HFFc6 (cell line): ENCODE measurements around the gene ZBTB26. TPM values are rescaled to one million over a fixed set of nuclear protein-coding genes. Genes with fewer than 3 reads are reported as not detected.

ENCODE experiments used
- DNase-seq: peaks from one replicate; pipeline ENCODE4 v3.0.0-alpha.2; 2018
- H3K27ac Mint-ChIP-seq: 2 replicates; pipeline ENCODE4 v1.8.0; 2020; ENCODE audit warnings: mild to moderate bottlenecking, mixed read lengths
- H3K27me3 Mint-ChIP-seq: 2 replicates; pipeline ENCODE4 v1.8.0; 2021; ENCODE audit warnings: mild to moderate bottlenecking, moderate library complexity, mixed read lengths; ENCODE audit not compliant: insufficient read depth
- H3K36me3 Mint-ChIP-seq: 2 replicates; pipeline ENCODE4 v1.8.0; 2021; ENCODE audit warnings: low read depth, mixed read lengths
- H3K4me1 Mint-ChIP-seq: 2 replicates; pipeline ENCODE4 v1.8.0; 2020; ENCODE audit warnings: low read depth, mixed read lengths
- H3K4me3 Mint-ChIP-seq: 2 replicates; pipeline ENCODE4 v1.8.0; 2020; ENCODE audit warnings: mild to moderate bottlenecking, moderate library complexity, mixed read lengths
- H3K9me3 Mint-ChIP-seq: 2 replicates; pipeline ENCODE4 v1.8.0; 2020; ENCODE audit warnings: mild to moderate bottlenecking, mixed read lengths
- total RNA-seq, 6 experiments: library from RNA; stranded (reverse); fragmentation: NEBNext Ultra II Directional; extraction: Animal tissue kit (Norgen Biotek cat#: 25700); gene quantifications; 2 replicates in 1 of 6; 3 replicates in 5 of 6; pipeline ENCODE4 v1.2.3, GENCODE V29; 2021
- TF ChIP-seq, protein P1 (sequence below): fragments of 200-600 bp; sonication (generic); IDR thresholded peaks from 2 replicates; pipeline ENCODE4 v1.5.0; 2021; ENCODE audit warnings: antibody characterized with exemption, mild to moderate bottlenecking

The ZBTB26 gene
- total RNA-seq, 6 experiments from 2014 or later = 4.1 to 5.6 (median 4.6) TPM

DNA sequence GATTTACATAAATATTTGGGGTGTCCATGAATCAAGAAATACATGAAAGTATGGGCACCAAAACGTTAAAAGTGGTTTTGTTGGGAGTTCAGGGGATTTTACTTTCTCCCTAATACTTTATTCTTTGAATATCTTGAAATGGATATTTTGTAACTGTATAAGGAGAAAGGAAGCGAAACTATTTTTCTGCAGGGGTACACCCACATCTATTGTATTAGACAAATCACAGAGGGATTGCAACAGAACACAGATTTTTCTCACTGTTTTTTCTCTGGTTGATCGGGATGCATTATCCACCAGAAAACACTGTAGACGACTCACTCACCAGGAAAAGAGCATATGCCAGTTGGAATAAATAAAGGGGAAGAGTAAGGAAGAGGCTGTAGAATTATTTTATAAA lies 8.3 kb upstream of the ZBTB26 start:
- Mint-ChIP-seq H3K4me3 (no peak overlapping the region), H3K9me3 (no peaks in the 10 kb centered on the region), H3K27me3 (no peaks in the 10 kb centered on the region), H3K27ac (no peak overlapping the region), H3K36me3 (peaks cover 8% of the 10 kb centered on the region), H3K4me1 (peaks cover 21% of the 10 kb centered on the region)
- no peak for DNase-seq
- TF ChIP-seq, protein P1, sequence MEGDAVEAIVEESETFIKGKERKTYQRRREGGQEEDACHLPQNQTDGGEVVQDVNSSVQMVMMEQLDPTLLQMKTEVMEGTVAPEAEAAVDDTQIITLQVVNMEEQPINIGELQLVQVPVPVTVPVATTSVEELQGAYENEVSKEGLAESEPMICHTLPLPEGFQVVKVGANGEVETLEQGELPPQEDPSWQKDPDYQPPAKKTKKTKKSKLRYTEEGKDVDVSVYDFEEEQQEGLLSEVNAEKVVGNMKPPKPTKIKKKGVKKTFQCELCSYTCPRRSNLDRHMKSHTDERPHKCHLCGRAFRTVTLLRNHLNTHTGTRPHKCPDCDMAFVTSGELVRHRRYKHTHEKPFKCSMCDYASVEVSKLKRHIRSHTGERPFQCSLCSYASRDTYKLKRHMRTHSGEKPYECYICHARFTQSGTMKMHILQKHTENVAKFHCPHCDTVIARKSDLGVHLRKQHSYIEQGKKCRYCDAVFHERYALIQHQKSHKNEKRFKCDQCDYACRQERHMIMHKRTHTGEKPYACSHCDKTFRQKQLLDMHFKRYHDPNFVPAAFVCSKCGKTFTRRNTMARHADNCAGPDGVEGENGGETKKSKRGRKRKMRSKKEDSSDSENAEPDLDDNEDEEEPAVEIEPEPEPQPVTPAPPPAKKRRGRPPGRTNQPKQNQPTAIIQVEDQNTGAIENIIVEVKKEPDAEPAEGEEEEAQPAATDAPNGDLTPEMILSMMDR = no peak

DNA sequence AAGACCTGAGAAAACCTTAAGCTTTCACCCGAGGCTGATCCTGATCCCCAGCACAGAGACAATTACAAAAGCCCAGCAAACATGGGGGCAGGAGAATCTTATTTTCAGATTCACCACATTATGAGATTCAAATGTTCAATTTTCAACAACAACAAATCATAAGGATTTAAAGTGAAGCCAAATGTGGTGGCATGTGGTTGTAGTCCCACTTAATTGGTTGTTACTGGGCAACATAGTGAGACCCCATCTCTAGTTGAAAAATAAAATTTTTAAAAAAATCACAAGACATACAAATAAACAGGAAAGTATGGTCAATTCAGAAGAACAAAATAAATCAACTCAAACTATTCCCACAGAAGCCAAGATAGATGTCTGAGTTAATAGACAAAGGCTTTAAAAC lies 5.6 kb upstream of the ZBTB26 start:
- peaks cover 8% of the 10 kb centered on the region for H3K36me3 Mint-ChIP-seq

DNA sequence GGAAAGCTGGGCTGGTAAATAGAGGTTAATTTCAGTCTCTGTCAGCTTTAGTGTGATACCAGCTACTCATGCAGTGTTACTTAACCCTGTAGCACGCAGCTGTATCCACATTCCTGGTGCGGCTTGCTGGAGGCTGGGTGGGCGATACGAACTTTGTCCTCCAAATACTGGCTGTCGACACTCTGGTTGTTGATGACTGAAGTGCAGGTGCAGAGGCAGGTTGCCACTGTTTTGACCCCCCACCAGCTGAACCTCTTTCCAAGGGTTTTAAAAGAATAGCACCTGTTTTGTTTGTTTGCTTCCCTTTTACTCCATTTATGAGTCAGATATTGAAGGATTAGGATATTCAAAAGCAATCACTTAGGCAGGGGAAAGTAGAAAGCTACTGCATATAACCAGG lies 5.2 kb upstream of the ZBTB26 start:
- Mint-ChIP-seq H3K27ac (no peak overlapping the region), H3K9me3 (no peaks in the 10 kb centered on the region), H3K36me3 (peaks cover 8% of the 10 kb centered on the region), H3K4me3 (no peak overlapping the region), H3K27me3 (no peaks in the 10 kb centered on the region), H3K4me1 (peaks cover 23% of the 10 kb centered on the region)
- DNase-seq = no peak
- TF ChIP-seq, protein P1 = no peak

More for the DNA sequence above, 5.6 kb upstream of the ZBTB26 start:
- TF ChIP-seq, protein P1 = no peak
- Mint-ChIP-seq H3K4me1 (peaks cover 27% of the 10 kb centered on the region), H3K27me3 (no peaks in the 10 kb centered on the region), H3K9me3 (no peaks in the 10 kb centered on the region), H3K4me3 (no peak overlapping the region), H3K27ac (no peak overlapping the region)
- no peak for DNase-seq

DNA sequence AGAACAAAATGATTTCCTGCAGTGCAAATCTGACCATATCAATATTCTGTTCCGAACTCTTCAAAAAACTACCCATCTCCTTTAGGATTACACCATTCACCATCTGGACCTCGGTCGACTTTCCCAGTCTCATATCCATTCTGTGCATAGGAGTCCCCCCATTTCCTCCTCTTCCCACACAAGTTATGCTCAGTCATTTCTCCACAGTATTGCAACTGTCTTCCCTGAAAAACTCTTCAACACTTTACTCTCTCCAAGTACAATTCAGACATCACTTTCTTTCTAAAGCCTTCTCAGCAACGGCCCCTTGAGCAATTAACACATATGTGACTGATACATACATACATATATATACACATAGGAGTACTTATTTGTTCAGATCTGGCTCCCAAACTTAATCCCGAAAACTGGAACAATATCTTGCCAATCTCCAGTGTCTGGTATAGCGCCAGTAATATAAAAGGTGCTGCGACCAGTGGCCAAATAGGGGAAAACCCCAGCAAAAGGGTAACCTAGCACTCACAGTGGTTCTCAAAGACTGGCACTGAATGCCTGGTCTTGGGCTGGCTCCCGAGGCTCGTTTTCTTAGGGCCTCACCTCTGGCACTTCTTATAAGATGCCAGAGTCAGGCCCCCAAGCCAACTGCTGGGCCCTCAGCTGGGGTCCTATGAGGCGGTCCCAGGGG lies 629 bp downstream of the ZBTB26 start:
- Mint-ChIP-seq H3K27ac (no peak overlapping the region), H3K27me3 (no peaks in the 10 kb centered on the region), H3K9me3 (no peaks in the 10 kb centered on the region), H3K36me3 (no peaks in the 10 kb centered on the region; the same call in 1 of the 2 replicates), H3K4me1 (peaks cover 11% of the 10 kb centered on the region), H3K4me3 (no peak overlapping the region)
- DNase-seq = peak; percentile 16
- TF ChIP-seq, protein P1 = peak; percentile 28

DNA sequence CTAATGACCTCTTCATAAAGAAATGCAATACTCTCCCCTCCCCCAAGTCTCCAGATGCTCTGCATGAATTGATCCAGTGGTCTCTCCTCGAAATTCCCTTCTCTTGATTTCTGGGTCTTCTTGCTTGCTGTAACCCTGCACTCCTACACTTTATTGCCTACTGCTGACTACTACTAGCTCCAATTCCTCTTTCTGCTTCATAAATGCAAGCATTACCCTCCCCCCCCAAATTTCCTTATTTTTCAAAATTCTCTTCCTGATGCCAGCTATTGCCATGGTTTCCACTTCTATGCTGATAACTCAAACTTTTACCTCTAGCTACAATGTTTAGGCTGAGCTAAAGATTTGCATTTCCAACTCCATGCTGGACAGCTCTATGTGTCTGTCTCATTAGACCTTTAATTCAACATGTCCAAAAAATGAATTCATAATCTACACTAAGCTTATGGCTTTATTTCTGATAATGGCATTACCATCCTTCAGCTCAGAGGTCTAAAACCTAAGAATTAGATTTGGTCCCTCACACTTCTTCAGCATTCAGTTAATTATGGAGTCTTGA lies 1.4 kb downstream of the ZBTB26 start:
- Mint-ChIP-seq H3K27ac (no peak overlapping the region), H3K27me3 (no peaks in the 10 kb centered on the region), H3K36me3 (no peaks in the 10 kb centered on the region; the same call in 1 of the 2 replicates), H3K4me1 (peaks cover 11% of the 10 kb centered on the region), H3K4me3 (no peak overlapping the region), H3K9me3 (no peaks in the 10 kb centered on the region)
- DNase-seq = no peak
- TF ChIP-seq, protein P1 = no peak
